ENCODE results near the gene KIRREL3. TPM values are rescaled to one million over a fixed set of nuclear protein-coding genes. Genes with fewer than 3 reads are reported as not detected.

KIRREL3 gene
- total and polyA plus RNA-seq, 2 experiments from 2014 or later, result 16.1 to 35.6 TPM

DNA sequence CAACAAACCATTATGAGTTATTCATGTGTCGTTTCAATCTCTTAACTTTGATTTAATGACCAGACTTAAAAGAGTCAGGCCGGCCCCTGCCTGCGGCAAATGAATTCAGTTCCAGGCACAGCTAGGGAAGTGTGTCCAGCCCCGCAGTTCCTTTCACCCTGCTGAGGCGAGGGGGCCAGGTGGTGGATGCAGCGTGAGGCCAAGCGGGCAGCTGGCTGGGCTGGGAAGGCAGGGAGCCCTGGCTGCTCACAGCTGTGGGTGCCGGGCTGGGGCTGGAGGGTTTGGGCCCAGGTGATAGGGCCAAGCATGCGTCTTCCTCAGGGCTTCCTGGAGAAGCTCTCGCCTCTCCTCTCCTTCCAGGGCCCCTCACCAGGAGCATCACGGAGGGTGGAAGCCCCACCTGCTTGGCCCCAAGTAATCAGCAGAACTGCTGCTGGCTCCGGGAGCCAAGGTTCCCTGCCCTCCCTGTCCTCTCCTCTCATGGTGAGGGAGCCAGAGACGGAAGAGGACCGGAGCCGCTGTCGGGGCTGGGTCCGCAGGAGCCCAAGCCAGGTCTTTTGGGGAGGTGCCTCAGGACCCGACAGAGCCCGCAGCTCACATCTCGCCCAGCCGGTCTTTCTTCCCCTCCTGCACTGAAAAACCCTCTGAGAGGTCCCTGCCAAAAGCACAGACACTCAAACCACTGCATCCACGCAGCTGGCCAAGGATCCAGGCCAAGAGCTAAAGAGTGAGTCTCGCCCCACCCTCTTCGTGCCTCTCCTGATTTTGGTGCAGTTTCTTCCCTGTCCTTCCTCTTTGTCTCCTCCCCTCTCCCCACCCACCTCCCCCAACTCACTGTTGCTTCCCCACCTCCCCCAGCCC is 548.1 kb downstream of the KIRREL3 start:
- no peaks in the 10 kb centered on the region for H4K20me1 ChIP-seq (ENCODE audit: insufficient read depth)
- no peak overlapping the region for H3K9ac ChIP-seq
- no peak for DNase-seq
- in situ Hi-C loops (cut with MboI), result no loop called here
- peaks cover 23% of the 10 kb centered on the region for H3F3A ChIP-seq (ENCODE audit: insufficient read depth)
- H3K4me1 ChIP-seq (ENCODE audit: insufficient read depth), result no peaks in the 10 kb centered on the region
- WGBS, 2 experiments (ENCODE audit: low coverage in 1 of 2, low lambda C conversion rate in 2 of 2, missing lambda C conversion rate in 2 of 2), result 39 to 40% methylated on average over 24 of the region's 24 CpGs
- H3K27me3 ChIP-seq (replicated peaks; ENCODE audit: insufficient read depth), result no peaks in the 10 kb centered on the region
- H3K4me3 ChIP-seq, result no peak overlapping the region
- H3K27ac ChIP-seq, result no peak overlapping the region
- H3K9me2 ChIP-seq (ENCODE audit: insufficient read depth), result no peaks in the 10 kb centered on the region
- H3K79me2 ChIP-seq (ENCODE audit: insufficient read depth), result no peaks in the 10 kb centered on the region
- H3K36me3 ChIP-seq (ENCODE audit: low read depth), result no peaks in the 10 kb centered on the region
- H3K9me3 ChIP-seq (ENCODE audit: low read depth), result no peaks in the 10 kb centered on the region
- TF ChIP-seq EZH2 (IDR thresholded peaks at IDR 0.05; ENCODE audit: insufficient read depth, poor library complexity, severe bottlenecking) (no peak), EZH2phosphoT487 (IDR thresholded peaks at IDR 0.05; ENCODE audit: insufficient read depth, low read depth) (no peak)
- H2AFZ ChIP-seq, result no peak overlapping the region
- H3K4me2 ChIP-seq (ENCODE audit: unreplicated experiment), result no peak overlapping the region

DNA sequence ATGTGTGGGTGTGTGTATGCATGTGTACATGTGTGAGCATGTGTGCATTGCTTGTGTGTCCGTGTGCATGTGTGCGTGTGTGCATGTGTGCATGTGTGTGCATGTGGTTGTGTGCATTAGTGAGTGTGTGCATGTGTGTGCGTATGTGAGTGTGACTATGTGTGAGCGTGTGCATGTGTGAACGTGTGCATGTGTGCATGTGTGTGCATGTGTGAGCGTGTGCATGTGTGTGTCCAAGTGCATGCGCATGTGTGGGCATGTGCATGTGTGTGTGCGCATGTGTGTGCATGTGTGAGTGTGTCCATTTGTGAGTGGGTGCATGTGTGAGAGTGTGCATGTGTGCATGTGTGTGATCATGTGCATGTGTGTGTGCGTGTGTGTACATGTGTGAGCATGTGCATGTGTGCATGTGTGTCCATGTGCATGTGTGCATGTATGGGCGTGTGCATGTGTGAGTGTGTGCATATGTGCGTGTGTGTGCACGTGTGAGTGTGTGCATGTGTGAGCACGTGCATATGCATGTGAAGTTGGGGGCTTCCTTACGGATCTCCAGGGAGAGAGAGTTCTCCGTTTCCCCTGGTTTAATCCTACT is 549.3 kb downstream of the KIRREL3 start:
- H3F3A ChIP-seq (ENCODE audit: insufficient read depth), result peaks cover 23% of the 10 kb centered on the region
- H3K4me2 ChIP-seq (ENCODE audit: unreplicated experiment), result no peak overlapping the region
- no peak overlapping the region for H2AFZ ChIP-seq
- no peaks in the 10 kb centered on the region for H3K36me3 ChIP-seq (ENCODE audit: low read depth)
- no peaks in the 10 kb centered on the region for H3K9me2 ChIP-seq (ENCODE audit: insufficient read depth)
- in situ Hi-C loops (cut with MboI), result no loop called here
- no peaks in the 10 kb centered on the region for H4K20me1 ChIP-seq (ENCODE audit: insufficient read depth)
- no peak overlapping the region for H3K9ac ChIP-seq
- TF ChIP-seq EZH2 (IDR thresholded peaks at IDR 0.05; ENCODE audit: insufficient read depth, poor library complexity, severe bottlenecking) (no peak), EZH2phosphoT487 (IDR thresholded peaks at IDR 0.05; ENCODE audit: insufficient read depth, low read depth) (no peak)
- no peak for DNase-seq
- H3K79me2 ChIP-seq (ENCODE audit: insufficient read depth), result no peaks in the 10 kb centered on the region
- no peaks in the 10 kb centered on the region for H3K27me3 ChIP-seq (replicated peaks; ENCODE audit: insufficient read depth)
- no peaks in the 10 kb centered on the region for H3K9me3 ChIP-seq (ENCODE audit: low read depth)
- H3K4me3 ChIP-seq, result no peak overlapping the region
- no peaks in the 10 kb centered on the region for H3K4me1 ChIP-seq (ENCODE audit: insufficient read depth)
- H3K27ac ChIP-seq, result no peak overlapping the region
- 78 to 85% methylated on average over 15 of the region's 15 CpGs for WGBS, 2 experiments (ENCODE audit: low coverage in 1 of 2, low lambda C conversion rate in 2 of 2, missing lambda C conversion rate in 2 of 2)

DNA sequence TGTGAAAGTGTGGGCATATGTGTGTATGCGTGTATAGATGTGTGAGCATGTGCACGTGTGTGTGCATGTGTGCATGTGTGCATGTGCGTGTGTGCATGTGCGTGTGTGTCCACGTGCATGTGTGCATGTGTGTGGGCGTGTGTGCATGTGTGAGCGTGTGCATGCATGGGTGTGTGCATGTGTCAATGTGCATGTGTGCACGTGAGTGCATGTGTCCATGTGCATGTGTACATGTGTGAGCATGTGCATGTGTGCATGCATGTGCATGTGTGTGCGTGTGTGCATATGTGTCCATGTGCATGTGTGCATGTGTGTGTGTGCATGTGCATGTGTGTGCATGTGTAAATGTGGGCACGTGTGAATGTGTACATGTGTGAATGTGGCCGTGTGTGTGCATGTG is 549.8 kb downstream of the KIRREL3 start:
- no peak overlapping the region for H3K4me3 ChIP-seq
- no peak overlapping the region for H3K27ac ChIP-seq
- no peaks in the 10 kb centered on the region for H3K36me3 ChIP-seq (ENCODE audit: low read depth)
- H3F3A ChIP-seq (ENCODE audit: insufficient read depth), result peaks cover 23% of the 10 kb centered on the region
- TF ChIP-seq EZH2 (IDR thresholded peaks at IDR 0.05; ENCODE audit: insufficient read depth, poor library complexity, severe bottlenecking) (no peak), EZH2phosphoT487 (IDR thresholded peaks at IDR 0.05; ENCODE audit: insufficient read depth, low read depth) (no peak)
- H3K9me2 ChIP-seq (ENCODE audit: insufficient read depth), result no peaks in the 10 kb centered on the region
- H3K27me3 ChIP-seq (replicated peaks; ENCODE audit: insufficient read depth), result no peaks in the 10 kb centered on the region
- no peak for DNase-seq
- H3K9ac ChIP-seq, result no peak overlapping the region
- no peak overlapping the region for H2AFZ ChIP-seq
- no peaks in the 10 kb centered on the region for H4K20me1 ChIP-seq (ENCODE audit: insufficient read depth)
- no peaks in the 10 kb centered on the region for H3K9me3 ChIP-seq (ENCODE audit: low read depth)
- H3K4me2 ChIP-seq (ENCODE audit: unreplicated experiment), result no peak overlapping the region
- H3K4me1 ChIP-seq (ENCODE audit: insufficient read depth), result no peaks in the 10 kb centered on the region
- in situ Hi-C loops (cut with MboI), result no loop called here
- WGBS, 2 experiments (ENCODE audit: low coverage in 1 of 2, low lambda C conversion rate in 2 of 2, missing lambda C conversion rate in 2 of 2), result 78 to 79% methylated on average over 11 of the region's 11 CpGs
- no peaks in the 10 kb centered on the region for H3K79me2 ChIP-seq (ENCODE audit: insufficient read depth)

DNA sequence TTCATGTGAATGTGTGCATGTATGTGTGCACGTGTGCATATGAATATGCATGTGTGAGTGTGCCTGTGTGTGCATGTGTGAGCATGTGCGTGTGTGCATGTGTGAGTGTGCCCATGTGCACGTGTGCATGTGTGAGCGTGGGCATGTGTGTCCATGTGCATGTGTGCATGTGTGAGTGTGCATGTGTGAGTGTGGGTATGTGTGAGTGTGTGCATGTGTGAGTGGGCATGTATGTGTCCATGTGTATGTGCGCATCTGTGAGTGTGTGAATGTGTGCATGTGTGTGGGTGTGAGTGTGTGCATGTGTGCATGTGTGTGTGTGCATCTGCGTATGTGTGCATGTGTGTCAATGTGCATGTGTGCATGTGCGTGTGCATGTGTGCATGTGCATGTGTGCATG is 550.4 kb downstream of the KIRREL3 start:
- Histone ChIP-seq H3K36me3 (ENCODE audit: low read depth) (no peaks in the 10 kb centered on the region), H3K27ac (no peak overlapping the region), H3K4me2 (ENCODE audit: unreplicated experiment) (no peak overlapping the region), H3K4me1 (ENCODE audit: insufficient read depth) (no peaks in the 10 kb centered on the region), H2AFZ (no peak overlapping the region), H3K79me2 (ENCODE audit: insufficient read depth) (no peaks in the 10 kb centered on the region), H3K9ac (no peak overlapping the region), H3K9me3 (ENCODE audit: low read depth) (no peaks in the 10 kb centered on the region), H3K9me2 (ENCODE audit: insufficient read depth) (no peaks in the 10 kb centered on the region), H3F3A (ENCODE audit: insufficient read depth) (peaks cover 23% of the 10 kb centered on the region), H3K4me3 (no peak overlapping the region), H4K20me1 (ENCODE audit: insufficient read depth) (no peaks in the 10 kb centered on the region), H3K27me3 (replicated peaks; ENCODE audit: insufficient read depth) (no peaks in the 10 kb centered on the region)
- WGBS, 2 experiments (ENCODE audit: low coverage in 1 of 2, low lambda C conversion rate in 2 of 2, missing lambda C conversion rate in 2 of 2), result 75 to 76% methylated on average over 7 of the region's 7 CpGs
- DNase-seq, result no peak
- in situ Hi-C loops (cut with MboI), result no loop called here
- no peak for TF ChIP-seq EZH2 (IDR thresholded peaks at IDR 0.05; ENCODE audit: insufficient read depth, poor library complexity, severe bottlenecking)
- no peak for TF ChIP-seq EZH2phosphoT487 (IDR thresholded peaks at IDR 0.05; ENCODE audit: insufficient read depth, low read depth)
